ENCODE measurements around the gene PTPRG.

DNA sequence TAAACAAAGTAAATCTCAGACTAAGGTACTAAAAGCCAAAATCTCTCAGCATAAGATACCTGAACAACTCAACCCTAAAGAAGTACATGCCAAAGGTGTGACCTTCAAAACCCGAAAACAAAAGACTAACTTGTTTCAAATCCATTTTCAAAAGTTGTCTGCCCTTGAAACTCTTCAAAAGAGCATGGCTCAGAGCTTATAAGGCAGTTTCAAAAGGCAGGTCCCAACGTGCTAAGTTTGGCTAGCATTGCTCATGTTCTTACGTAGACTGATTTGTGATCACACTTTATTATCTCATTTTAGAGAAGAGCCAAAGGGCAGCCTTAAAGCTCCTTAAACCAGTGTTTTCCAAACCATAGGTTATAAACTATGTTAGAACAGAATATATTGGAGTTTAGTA lies 699.8 kb downstream of the PTPRG start:
- TF ChIP-seq, protein P1, sequence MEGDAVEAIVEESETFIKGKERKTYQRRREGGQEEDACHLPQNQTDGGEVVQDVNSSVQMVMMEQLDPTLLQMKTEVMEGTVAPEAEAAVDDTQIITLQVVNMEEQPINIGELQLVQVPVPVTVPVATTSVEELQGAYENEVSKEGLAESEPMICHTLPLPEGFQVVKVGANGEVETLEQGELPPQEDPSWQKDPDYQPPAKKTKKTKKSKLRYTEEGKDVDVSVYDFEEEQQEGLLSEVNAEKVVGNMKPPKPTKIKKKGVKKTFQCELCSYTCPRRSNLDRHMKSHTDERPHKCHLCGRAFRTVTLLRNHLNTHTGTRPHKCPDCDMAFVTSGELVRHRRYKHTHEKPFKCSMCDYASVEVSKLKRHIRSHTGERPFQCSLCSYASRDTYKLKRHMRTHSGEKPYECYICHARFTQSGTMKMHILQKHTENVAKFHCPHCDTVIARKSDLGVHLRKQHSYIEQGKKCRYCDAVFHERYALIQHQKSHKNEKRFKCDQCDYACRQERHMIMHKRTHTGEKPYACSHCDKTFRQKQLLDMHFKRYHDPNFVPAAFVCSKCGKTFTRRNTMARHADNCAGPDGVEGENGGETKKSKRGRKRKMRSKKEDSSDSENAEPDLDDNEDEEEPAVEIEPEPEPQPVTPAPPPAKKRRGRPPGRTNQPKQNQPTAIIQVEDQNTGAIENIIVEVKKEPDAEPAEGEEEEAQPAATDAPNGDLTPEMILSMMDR (conservative IDR thresholded peaks at IDR 0.05; ENCODE audit: low read depth, low read length) = no peak
- TF ChIP-seq EZH2 (IDR thresholded peaks at IDR 0.05; ENCODE audit: low read length, unreplicated experiment) = no peak

Measured in PC-3 (cell line).